ENCODE measurements around the gene BDKRB1.

- no peak for TF ChIP-seq POLR2A (IDR thresholded peaks at IDR 0.05; ENCODE audit: low read depth, low read length)
- no peak for TF ChIP-seq POLR2AphosphoS5 (IDR thresholded peaks at IDR 0.05; ENCODE audit: low read depth, low read length)
- TF ChIP-seq POU2F2 (IDR thresholded peaks at IDR 0.05; ENCODE audit: low read depth, low read length): no peak
- TF ChIP-seq TAF1 (IDR thresholded peaks at IDR 0.05; ENCODE audit: low read depth, low read length): no peak
These were observed 53.9 kb downstream of the BDKRB1 start for GRCh38 chr14:96309896-96310330.

Measured in GM12891 (cell line).